Measurements from ENCODE around the gene SLC22A3.
A peak's percentile ranks its signal among the peaks of the same experiment; 100 is the strongest.
"Not testable (repeated sequence)": the region's sequence is repeated elsewhere in the genome, so short reads cannot be mapped to it uniquely, and the experiment has no call there.

The SLC22A3 gene

DNA sequence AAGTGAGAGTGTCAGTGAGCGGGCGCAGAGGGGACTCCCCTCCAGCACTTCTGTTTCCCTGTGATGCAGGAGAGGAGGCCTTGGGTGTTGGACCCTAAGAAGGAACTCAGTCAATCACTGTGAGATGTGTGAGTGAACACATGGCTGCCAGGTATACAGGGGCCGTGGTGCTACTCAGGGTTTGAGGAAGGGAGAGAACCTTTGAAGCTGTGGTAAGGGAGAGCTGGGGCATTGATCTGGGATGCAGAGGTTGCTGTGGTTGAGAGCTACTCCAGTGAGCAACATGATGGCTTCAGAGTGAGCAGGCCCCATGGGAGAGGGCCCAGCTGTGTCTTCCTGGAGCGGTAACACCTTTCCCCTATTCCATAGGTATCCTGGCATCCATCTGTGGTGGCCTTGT is 99.2 kb downstream of the SLC22A3 start:
- no peak for DNase-seq (ENCODE audit: low read depth)

- not testable (repeated sequence) for DNase-seq (ENCODE audit: low read depth)
Measured at GRCh38 chr6:160449787-160450186, 101.6 kb downstream of the SLC22A3 start.

DNA sequence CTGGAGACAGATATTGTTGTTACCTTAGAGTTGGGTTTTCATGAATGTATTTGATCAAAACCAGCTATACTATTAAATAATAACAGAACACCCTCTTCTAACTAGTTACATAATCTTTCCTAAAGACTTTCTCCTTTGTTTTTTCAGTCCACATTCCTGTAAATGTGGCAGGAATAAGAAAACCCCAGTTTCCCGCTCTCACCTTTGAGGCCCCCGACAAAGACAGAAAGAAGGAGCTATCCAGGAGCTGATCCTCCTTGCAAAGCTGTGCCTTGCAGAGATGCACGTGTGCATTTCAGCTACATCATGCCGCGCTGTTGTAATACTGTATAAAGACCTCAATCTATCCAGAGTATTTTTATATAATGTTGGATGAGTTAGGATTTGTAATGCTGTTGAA is 102.7 kb downstream of the SLC22A3 start:
- no peak for DNase-seq (ENCODE audit: low read depth)

- no peak for DNase-seq (ENCODE audit: low read depth)
Measured at GRCh38 chr6:160454303-160454702, 106.1 kb downstream of the SLC22A3 start.

DNA sequence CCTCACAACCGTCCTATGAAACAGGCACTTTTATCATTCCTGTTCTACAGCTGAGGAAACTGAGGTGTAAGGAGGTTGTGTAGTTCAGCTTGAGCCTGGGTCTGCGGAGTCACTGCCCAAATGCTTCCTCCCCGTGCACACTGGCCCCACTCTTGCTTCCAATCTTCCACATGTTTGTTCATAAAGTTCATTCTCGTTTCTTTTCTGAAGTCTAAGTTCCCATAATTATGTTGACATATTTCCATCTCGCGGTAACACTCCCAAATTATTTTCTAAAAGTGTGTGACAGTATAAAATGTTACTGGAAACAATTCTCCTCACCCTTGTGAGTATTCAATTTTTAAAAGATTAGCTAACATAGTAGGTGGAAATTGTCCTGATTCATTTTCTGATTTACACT is 106.9 kb downstream of the SLC22A3 start:
- peak; percentile 9 for DNase-seq (ENCODE audit: low read depth)

- peak; percentile 33 for DNase-seq (ENCODE audit: low read depth)
Measured at GRCh38 chr6:160455541-160456213, 107.5 kb downstream of the SLC22A3 start.

GRCh38 chr6:160456214-160456546 is 108.0 kb downstream of the SLC22A3 start:
- no peak for DNase-seq (ENCODE audit: low read depth)

GRCh38 chr6:160457823-160458222 is 109.6 kb downstream of the SLC22A3 start:
- DNase-seq (ENCODE audit: low read depth) = no peak

GRCh38 chr6:160461641-160462040 is 113.5 kb downstream of the SLC22A3 start:
- DNase-seq (ENCODE audit: low read depth) = no peak

GRCh38 chr6:160462116-160462515 is 113.9 kb downstream of the SLC22A3 start:
- DNase-seq (ENCODE audit: low read depth) = no peak

DNA sequence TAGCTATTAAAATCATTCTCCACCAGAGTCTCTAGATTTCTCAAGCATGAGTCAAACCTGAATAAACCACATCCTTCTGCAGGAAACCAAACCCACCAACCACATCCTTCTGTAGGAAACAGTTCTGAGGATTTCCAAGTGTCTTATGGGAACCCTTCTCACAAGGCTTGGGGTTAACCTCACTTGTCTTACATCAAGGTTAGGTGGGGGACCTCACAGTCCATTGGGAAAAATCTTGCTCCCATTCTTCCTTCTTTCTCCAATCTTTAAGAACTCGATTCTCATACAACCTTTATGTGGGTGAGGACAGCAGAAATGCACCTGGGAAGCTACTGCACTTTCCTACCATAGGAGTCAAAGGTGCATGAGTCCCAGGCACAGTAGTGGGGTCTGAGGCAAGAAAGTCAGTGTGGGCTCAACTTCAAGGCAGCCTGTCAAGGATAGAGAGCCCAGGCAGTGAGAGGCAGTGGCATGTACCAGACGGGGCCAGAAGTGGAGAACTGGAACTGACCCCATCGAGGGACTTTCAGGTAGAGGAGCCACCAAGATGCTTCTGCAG is 114.5 kb downstream of the SLC22A3 start:
- peak; percentile 56 for DNase-seq (ENCODE audit: low read depth)

DNA sequence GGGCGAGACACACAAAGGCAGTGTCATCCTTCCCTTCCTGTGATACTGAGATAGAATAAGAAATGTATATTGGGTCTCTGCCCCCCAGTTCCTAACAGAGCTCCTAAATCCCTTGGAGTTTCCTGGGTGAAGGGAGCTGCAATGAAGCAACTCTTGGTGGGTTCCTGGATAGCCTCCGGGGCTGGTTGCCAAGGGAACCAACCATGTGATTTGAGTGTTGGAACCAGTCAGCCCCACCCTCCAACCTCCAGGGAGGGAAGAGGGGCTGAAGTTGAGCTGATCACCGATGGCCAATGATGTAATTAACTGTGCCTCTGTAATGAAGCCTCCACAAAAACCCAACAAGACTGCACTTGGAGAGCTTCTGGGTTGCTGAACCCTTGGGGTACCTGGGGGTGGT is 116.6 kb downstream of the SLC22A3 start:
- no peak for DNase-seq (ENCODE audit: low read depth)

GRCh38 chr6:160467261-160467871 is 119.2 kb downstream of the SLC22A3 start:
- not testable (repeated sequence) for DNase-seq (ENCODE audit: low read depth)

- no peak for DNase-seq (ENCODE audit: low read depth)
Measured at GRCh38 chr6:160469153-160469552, 121.0 kb downstream of the SLC22A3 start.

GRCh38 chr6:160476056-160476455 is 127.9 kb downstream of the SLC22A3 start:
- DNase-seq (ENCODE audit: low read depth) = not testable (repeated sequence)

- not testable (repeated sequence) for DNase-seq (ENCODE audit: low read depth)
Measured at GRCh38 chr6:160477072-160477471, 128.9 kb downstream of the SLC22A3 start.

DNA sequence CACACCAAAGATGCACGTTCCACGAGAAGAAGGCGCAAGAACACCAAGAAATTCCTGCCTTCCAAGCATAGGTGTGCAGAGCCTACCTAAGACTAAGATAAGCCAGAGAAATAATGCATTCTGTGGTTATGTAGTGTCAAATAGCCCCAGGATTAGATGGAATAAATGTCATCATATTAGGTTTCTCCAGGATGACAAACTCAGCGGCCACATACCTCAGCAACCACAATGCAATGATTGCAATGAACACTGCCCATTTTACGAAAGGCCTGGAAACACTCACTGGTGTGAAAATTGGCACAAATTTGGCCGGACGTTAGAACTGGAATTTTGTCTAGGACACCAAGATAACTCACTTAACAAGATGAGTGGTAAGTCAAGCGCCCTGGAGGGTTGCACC is 129.7 kb downstream of the SLC22A3 start:
- no peak for DNase-seq (ENCODE audit: low read depth)

DNA sequence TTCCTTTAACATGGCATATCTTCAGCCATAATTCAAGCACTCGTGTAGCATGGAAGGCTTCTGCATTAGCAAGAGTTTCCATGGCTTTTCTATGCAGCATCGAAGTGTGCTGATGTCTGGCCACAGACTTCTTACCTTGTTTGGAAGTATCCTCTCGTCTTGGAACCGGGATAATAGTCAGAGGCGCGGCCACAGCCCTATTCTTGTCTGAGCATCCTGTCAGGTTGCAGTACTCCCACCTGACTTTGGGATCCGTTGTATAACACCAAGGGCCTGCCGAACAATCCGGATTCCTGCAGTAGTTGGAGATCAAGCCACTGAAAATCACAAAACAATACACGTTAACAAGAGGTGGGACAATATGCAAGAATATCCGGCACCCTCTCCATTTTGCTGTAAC is 138.9 kb downstream of the SLC22A3 start:
- DNase-seq (ENCODE audit: low read depth) = no peak

GRCh38 chr6:160489091-160489490 is 140.9 kb downstream of the SLC22A3 start:
- DNase-seq (ENCODE audit: low read depth) = no peak

DNA sequence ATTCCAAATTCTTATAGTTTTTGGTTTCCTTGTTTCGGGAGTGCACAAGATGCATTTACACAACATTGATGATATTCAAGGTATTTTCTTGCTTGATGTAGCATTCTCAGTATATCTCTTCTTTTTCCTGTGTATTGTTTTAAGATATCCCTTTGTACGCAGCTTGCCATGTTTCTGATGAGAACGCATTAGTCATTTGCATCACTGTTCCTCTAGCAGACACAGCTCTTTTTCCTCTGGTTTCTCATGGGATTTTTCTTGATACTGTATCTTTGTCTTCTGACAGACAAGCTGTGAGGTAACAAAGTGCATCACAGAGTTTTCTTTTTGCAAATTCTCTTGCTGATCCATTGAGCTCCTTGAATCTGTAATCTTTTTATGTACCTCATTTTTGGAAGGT is 146.4 kb downstream of the SLC22A3 start:
- DNase-seq (ENCODE audit: low read depth) = no peak

DNA sequence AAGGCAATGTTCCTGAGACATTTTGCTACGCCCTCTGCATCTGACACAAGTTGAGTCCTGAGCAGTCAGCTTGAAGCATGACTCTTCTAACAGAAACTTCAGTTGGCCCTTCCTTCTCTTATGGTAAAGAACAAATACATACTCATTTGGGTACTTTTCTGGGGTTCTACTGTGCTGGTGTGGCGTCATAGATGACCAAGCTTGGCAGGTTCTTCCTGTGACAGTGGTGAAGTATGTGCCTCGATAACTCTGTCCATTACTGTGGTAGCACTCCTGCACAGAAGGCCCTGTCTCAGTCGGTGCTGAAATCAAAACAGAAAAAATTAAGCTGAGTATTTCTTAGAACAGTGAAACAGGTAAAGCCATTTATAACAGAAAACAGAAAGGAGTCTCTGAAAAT is 152.5 kb downstream of the SLC22A3 start:
- DNase-seq (ENCODE audit: low read depth) = no peak
